Activated gamma-delta T cell (primary cell): ENCODE results near the gene LTBP1.
"Not testable (repeated sequence)": the region's sequence is repeated elsewhere in the genome, so short reads cannot be mapped to it uniquely, and the experiment has no call there.

Source experiments
- DNase-seq: peaks from one replicate; lab custom pipeline; 2025; lab: John Stamatoyannopoulos, UW

The LTBP1 gene

DNA sequence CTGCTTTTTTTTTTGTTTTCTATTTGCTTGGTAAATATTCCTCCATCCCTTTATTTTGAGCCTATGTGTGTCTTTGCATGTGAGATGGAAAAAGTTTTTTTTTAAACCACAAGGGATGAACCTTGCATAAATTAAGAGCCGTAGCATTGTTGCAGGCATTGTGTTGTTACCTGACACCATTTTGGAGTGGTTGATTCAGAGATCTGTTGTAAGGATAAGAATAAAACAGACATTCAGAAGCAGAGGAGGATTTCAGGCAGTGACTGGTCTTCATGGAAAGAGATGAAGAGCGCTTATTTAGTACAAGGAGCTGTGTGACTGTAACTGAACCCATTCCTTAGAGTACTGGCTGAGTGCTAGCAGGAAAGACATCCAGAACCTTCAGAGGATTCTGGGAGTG is 101.2 kb downstream of the LTBP1 start:
- no peak for DNase-seq

DNA sequence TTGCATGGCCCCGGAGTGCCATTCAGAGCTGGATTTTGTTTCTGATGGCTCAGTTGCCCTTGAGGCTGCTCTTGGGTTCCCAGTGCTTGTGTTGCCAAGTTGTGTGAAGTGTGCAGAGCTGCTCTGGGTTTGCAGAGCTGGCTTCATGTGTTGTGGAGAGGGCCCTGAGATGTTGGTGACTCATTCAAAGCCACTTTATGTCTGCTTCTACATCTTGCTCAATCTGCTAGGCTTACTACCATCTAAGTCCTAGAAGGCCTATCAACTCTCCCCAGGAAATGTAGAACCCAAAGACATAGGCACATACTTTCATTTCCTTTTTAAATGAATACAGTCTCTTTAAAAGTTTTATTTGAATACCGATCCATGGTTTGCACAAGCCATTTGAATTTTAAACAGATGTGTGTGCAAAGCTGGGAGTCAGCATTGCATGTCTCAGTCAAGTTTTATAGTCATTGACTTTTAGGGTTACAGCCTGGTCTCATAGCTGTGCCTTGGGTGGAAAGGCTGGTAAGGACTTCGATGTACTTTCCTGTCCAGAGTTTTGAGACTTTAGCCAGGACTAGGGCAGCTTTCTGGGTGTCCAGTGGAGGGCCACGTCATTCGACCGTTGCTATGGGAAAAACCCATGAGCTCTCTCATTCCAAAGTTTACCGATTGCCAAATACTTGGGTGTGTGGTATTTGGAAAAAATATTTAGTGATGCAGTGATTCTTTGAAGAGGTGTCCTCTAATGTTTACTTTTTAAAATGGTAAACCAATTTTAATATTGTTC is 105.0 kb downstream of the LTBP1 start:
- no peak for DNase-seq

DNA sequence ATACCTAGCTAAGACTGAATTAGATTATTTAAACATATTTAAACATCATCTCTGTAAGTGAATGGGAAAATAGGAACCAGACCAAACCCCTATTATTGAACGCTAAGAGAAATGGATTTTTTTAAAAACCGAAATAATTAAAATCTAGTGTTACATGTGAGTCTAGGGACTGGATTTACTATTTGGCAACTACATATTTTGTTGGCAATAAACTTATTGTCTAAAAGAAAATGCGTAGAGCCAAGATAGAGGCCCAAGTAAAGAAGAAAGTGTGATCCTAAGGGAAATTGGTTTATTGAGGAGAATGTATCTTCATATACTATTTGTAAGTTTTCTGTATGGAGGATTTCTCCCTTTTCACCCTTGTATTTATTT is 105.6 kb downstream of the LTBP1 start:
- DNase-seq, result no peak

GRCh38 chr2:33052795-33053194 is 106.0 kb downstream of the LTBP1 start:
- DNase-seq, result not testable (repeated sequence)

DNA sequence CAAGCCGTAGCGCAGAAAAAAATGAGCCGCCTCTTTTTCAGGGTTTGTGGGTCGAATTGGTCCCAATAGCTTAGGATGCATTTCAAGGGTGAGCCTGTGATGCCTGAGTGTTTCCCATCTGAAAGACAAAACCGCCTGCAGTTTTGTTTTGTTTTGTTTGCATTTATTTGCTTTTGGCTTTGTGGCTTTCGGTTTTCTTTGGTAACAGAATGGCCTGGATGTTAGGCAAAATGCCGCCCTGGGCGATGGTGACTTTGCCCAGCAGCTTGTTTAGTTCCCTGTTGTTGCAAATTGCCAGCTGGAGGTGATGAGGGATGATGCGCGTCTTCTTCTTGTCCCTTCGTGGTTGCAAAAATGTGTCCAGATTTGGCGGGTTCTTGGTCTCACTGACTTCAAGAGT is 109.4 kb downstream of the LTBP1 start:
- no peak for DNase-seq

DNA sequence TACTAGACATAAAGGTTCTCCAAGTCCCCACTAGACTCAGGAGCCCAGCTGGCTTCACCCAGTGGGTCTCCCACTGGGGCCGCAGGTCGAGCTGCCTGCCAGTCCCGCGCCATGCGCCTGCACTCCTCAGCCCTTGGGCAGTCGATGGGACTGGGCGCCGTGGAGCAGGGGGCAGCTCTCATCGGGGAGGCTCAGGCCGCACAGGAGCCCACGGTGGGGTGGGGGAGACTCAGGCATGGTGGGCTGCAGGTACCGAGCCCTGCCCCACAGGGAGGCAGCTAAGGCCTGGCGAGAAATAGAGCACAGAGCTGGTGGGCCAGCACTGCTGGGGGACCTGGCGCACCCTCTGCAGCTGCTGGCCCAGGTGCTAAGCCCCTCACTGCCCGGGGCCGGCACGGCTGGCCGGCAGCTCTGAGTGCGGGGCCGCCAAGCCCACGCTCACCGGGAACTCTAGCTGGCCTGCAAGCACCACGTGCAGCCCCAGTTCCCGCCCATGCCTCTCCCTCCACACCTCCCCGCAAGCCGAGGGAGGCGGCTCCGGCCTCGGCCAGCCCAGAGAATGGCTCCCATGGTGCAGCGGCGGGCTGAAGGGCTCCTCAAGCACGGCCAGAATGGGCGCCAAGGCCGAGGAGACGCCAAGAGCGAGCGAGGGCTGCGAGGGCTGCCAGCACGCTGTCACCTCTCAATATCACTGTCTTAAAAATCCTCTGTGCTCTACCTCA is 110.7 kb downstream of the LTBP1 start:
- DNase-seq, result not testable (repeated sequence)

DNA sequence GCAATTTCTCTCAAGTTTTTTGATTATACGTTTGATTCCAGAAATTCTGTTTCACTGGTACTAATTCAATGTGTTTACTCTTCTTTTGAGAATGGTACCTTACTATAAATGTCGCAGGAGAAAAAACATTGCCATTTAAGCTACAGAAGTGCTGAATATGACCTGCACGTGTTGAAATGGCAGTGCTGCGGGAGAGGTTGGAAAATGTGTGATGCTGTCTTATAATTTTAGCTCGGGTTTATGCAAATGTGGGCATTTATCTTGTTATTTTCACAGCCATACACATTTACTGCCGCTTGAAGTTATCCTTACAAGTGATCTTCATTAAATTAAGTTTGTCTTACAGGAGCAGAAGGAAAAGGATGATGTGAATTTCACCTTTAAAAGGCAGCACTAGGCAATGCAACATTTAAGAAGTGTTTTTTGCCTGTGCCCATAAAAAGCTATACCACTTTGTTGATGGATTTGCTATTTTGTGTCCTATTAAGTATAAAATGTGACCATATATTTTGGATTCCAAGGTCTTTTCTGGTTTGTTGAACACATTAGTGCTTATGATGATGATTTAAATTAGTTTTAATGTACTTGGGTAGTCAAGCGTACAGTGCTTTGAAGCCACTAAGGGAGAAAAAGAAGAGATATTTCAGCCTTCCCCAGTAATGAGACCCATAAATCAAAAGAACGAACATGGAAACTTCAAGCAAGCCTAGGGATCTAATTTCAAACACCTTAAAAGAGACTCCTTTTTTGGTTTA is 112.1 kb downstream of the LTBP1 start:
- DNase-seq, result no peak

- no peak for DNase-seq
These were observed 112.9 kb downstream of the LTBP1 start for GRCh38 chr2:33059471-33060156.

- no peak for DNase-seq
These were observed 113.7 kb downstream of the LTBP1 start for GRCh38 chr2:33060405-33060804.

DNA sequence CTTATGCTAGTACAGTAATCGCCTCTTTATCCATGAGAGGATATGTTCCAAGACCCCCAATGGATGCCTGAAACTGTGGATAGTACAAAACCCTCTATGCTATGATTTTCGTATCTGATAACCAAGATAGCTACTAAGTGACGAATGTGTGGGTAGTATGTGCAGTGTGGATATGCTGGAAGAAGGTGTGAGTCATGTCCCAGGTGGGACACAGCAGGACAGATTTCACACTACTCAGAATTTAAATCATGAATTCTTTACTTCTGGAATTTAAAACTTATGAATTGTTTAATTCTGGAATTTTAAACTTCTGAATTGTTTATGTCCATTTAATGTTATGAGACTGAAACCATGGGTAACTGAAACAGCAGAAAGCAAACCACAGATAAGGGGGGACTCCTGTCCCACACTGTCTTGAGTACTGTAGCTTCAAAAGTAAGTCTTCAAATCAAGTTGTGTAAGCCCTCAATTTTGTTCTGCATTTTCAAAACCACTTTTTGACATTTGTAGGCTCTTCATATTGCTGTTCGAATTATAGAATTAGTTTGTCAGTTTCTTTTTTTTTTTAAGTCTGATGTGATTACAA is 116.0 kb downstream of the LTBP1 start:
- DNase-seq, result no peak

GRCh38 chr2:33064349-33064801 is 117.6 kb downstream of the LTBP1 start:
- DNase-seq, result no peak

DNA sequence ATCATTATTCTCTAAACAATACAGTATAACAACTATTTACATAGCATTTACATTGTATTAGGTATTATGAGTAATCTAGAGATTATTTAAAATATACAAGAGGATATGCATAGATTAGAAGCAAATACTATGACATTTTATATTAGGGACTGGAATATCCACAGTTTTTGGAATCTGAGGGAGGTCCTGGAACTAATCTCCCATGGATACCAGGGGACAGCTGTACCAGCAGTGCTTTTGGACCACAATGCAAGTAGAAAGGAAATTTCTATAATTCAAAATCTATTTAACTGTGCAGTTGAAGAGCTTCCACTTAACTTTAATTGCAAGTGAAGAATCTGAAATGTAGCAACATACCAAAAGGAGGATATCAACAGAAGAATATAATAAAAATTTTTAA is 120.8 kb downstream of the LTBP1 start:
- no peak for DNase-seq

GRCh38 chr2:33068261-33068660 is 121.5 kb downstream of the LTBP1 start:
- no peak for DNase-seq

DNA sequence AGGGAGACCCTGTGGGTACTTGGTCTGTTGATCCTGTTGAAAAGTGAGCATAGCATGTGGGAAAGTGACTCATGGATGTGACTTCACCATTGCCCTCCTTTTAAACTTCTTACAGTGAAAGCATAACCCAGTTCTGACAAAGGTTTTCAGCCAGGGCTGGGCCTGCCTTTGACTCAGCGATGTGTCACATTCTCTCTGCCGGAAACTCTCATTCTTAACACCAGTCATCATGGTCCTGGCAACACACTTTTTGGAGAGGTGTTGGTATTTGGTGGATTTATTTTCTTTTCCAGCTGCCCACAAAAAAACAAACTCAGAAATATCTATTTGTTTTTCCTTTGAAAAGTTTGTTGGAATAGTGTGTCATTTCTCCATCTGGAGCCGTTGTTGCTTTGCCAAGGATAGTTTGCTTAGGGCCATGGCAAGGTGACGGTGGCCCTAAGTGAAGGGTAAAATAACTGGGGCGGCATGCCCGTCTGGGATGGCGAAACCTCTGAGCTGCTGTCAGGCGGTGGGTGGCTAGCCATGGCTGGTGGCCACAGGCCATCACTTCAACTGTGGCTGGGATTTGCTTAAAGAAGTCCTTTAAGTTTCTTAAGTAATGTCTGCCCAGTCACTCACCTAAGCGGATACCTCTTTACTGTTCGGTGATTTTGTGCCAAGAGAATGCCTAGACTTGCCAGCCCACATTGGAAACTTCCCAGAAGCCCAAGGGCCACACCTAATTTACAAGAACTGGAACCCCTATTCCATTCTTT is 123.3 kb downstream of the LTBP1 start:
- no peak for DNase-seq

- DNase-seq, result no peak
These were observed 124.8 kb downstream of the LTBP1 start for GRCh38 chr2:33071591-33071990.

DNA sequence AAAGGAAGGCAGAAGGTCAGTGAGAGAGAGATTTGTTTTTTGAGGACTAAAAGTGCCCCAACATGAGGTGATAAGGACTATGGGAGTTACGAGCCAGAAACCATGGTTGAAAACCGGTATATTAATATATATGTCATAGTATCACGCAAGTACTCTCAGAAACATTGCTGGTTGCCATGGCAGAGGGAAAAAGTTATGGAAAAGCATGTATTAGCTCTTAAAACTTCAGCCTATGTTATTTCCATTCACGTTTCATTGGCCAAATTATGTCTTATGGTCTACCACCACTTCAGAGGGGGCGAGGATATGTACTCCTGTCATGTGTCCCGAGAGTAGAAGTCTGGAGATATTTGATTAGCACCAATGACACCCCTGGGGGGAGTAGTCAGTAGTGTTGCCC is 125.9 kb downstream of the LTBP1 start:
- DNase-seq, result no peak

- DNase-seq, result no peak
These were observed 126.3 kb downstream of the LTBP1 start for GRCh38 chr2:33073018-33073417.

- DNase-seq, result no peak
These were observed 127.4 kb downstream of the LTBP1 start for GRCh38 chr2:33074197-33074596.

GRCh38 chr2:33077311-33077710 is 130.6 kb downstream of the LTBP1 start:
- no peak for DNase-seq

- DNase-seq, result no peak
These were observed 131.1 kb downstream of the LTBP1 start for GRCh38 chr2:33077844-33078243.

DNA sequence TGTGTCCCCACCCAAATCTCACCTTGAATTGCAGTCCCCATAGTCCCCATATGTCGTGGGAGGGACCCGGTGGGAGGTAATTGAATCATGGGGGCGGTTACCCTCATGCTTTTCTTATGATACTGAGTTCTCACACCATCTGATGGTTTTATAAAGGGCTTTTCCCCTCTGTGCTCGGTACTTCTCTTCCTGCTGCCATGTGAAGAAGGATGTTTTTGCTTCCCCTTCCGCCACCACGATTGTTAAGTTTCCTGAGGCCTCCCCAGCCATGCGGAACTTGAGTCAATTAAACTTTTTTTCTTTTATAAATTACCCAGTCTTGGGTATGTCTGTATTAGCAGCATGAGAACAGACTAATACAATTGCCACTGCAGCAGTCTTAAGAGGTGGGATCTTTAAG is 134.9 kb downstream of the LTBP1 start:
- DNase-seq, result no peak
